Activated T-cell treated with anti-CD3 and anti-CD28 coated beads for 48 hours (primary cell): ENCODE results near the gene HBQ1.
"Not testable (repeated sequence)": the region's sequence is repeated elsewhere in the genome, so short reads cannot be mapped to it uniquely, and the experiment has no call there.

Source experiments
- DNase-seq: peaks from one replicate; pipeline ENCODE4 v3.0.0-alpha.2; 2020; ENCODE audit warnings: low read depth

HBQ1 gene

GRCh38 chr16:160691-161190 lies 19.5 kb upstream of the HBQ1 start:
- DNase-seq: no peak

GRCh38 chr16:162271-162991 lies 17.8 kb upstream of the HBQ1 start:
- DNase-seq: no peak

- not testable (repeated sequence) for DNase-seq
Observed at GRCh38 chr16:163139-163538, 17.1 kb upstream of the HBQ1 start.

- DNase-seq: not testable (repeated sequence)
Observed at GRCh38 chr16:163696-164095, 16.6 kb upstream of the HBQ1 start.

- not testable (repeated sequence) for DNase-seq
Observed at GRCh38 chr16:164134-164823, 16.0 kb upstream of the HBQ1 start.

GRCh38 chr16:164827-165538 lies 15.3 kb upstream of the HBQ1 start:
- no peak for DNase-seq

- no peak for DNase-seq
Observed at GRCh38 chr16:165539-166374, 14.5 kb upstream of the HBQ1 start, which contains the start of gene HBM. TSS of gene HBM (plus strand) at chr16:165978. CDS start at chr16:165998, 20 bp downstream.

- no peak for DNase-seq
Observed at GRCh38 chr16:166375-167121, 13.7 kb upstream of the HBQ1 start.

GRCh38 chr16:167122-167690 lies 13.1 kb upstream of the HBQ1 start:
- no peak for DNase-seq

- DNase-seq: no peak
Observed at GRCh38 chr16:168424-168823, 11.8 kb upstream of the HBQ1 start.

- no peak for DNase-seq
Observed at GRCh38 chr16:169014-169413, 11.2 kb upstream of the HBQ1 start.

- DNase-seq: not testable (repeated sequence)
Observed at GRCh38 chr16:170088-170507, 10.2 kb upstream of the HBQ1 start.

GRCh38 chr16:170788-171187 lies 9.5 kb upstream of the HBQ1 start:
- no peak for DNase-seq

GRCh38 chr16:172374-172941 lies 7.8 kb upstream of the HBQ1 start, which contains the start of gene HBA2:
TSS of gene HBA2 (plus strand) at chr16:172876. CDS start at chr16:172913, 37 bp downstream.
- not testable (repeated sequence) for DNase-seq

- not testable (repeated sequence) for DNase-seq
Observed at GRCh38 chr16:173211-173854, 6.9 kb upstream of the HBQ1 start.

- DNase-seq: not testable (repeated sequence)
Observed at GRCh38 chr16:173928-174769, 6.1 kb upstream of the HBQ1 start.

- no peak for DNase-seq
Observed at GRCh38 chr16:175011-175949, 5.0 kb upstream of the HBQ1 start.

- DNase-seq: not testable (repeated sequence)
Observed at GRCh38 chr16:176006-176405, 4.3 kb upstream of the HBQ1 start.
